ENCODE measurements around the gene RAP1GAP2. TPM values are rescaled to one million over a fixed set of nuclear protein-coding genes. Genes with fewer than 3 reads are reported as not detected.

The RAP1GAP2 gene
- total RNA-seq (2012; rRNA removed) = 1.7 and 2.0 TPM in 2 replicates

DNA sequence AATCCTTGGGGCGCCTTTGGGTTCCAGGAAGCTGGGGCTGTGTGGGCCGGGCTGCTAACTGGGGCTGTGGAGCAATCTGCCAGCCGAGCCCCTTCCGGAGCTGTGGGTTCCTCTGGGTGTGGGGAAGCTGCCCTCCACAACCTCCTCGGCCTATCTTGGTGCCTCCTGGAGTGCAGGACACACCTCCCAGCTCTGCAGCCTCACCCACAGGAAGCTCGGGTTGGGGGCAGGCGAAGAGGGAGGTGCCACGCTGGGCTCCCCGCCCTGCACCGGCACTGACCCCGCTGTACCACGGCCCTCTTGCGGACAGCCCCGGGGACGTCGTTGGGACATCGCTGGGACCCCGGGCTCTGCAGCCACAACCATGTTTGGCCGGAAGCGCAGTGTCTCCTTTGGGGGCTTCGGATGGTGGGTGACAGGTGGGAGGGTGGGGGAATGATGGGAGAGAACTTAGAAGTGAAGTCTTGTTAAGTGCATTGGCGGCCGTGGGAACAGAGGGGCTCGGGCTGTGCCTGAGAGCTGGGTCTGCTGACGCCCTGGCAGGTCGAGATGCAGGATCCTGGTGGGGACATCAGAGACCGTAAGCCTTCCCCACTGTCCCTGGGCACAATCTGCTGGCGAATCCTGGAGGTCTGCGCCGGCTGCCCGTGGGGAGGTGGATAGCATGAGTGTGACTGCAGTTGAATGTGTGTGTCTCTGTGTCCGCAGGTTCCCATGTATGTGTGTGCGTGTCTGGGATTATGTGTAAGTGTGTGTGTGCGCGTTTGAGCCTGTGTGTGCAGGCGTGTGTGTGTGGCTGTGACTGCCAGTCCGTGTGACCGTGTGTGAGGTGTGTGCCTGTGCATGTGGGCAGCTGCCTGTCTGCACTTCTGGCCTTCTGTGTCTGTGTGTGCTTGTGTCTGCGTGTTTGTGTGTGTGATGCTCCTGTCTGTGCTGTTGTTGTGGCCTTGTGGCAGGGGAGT lies at the start of gene RAP1GAP2:
Gene RAP1GAP2, plus strand, starts transcription at position 275 of the 962 bp plus-strand sequence. Its CDS starts 90 bp downstream, at position 365.
- Histone ChIP-seq H3K4me1 (ENCODE audit: control insufficient read depth, insufficient read depth, low read length) (no peaks in the 10 kb centered on the region), H3K9ac (ENCODE audit: low read depth, low read length) (no peak within 1 kb of the TSS), H3K27me3 (ENCODE audit: control insufficient read depth, insufficient read depth, low read length) (peaks cover 67% of the 10 kb centered on the region), H3K36me3 (ENCODE audit: insufficient read depth, low read length) (no peaks in the 10 kb centered on the region), H3K4me2 (ENCODE audit: low read length) (no peak within 1 kb of the TSS), H3K4me3 (ENCODE audit: low read length) (no peak within 1 kb of the TSS), H3K9me3 (replicated peaks; ENCODE audit: low read length) (no peaks in the 10 kb centered on the region)

DNA sequence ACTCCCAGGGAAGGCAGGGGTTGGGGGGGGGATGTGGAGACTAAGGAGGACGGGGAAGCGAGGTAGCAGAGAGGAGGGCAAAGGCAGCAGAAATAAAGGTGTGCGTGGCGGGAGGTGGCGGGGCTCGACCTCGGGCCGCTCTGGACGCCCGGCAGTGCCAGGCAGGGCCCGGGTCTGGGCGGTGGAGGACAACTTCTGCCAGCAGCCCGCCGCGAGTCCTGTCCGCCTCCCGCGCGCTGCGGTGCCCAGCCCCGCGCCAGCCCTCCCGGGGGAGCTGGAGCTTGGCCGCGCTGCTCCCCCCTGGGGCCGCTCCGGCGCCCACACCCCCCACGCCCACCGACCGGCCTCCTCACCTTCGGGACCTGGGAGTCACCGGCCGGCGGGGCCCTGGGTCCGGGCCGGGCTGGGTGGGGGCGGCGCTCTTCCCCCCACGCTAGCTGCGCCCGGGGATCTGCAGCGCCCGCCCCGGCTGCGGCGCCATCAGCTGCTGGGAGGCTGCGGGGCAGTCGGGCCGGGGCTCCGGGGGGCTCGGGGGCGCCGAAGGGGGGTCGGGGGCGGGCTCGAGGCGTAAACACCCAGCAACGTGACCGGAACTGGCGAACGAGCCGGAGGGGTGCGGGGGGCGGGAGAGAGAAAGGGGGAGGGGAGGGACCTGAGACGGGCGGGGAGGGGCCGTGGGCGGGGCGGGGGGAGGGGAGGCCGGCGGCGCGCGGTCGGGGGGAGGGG lies 47.0 kb upstream of the RAP1GAP2 start, which contains the start of gene CCDC92B:
Gene CCDC92B, minus strand, starts transcription at position 595 of the 726 bp plus-strand sequence. CDS start 14,507 bp downstream, outside the sequence.
- H3K27me3 ChIP-seq (ENCODE audit: control insufficient read depth, insufficient read depth, low read length) = peaks cover 50% of the 10 kb centered on the region
- peak within 1 kb of the TSS; percentile 64 for H3K4me2 ChIP-seq (ENCODE audit: low read length)
- no peak within 1 kb of the TSS for H3K4me3 ChIP-seq (ENCODE audit: low read length)
- no peaks in the 10 kb centered on the region for H3K9me3 ChIP-seq (replicated peaks; ENCODE audit: low read length)
- no peaks in the 10 kb centered on the region for H3K4me1 ChIP-seq (ENCODE audit: control insufficient read depth, insufficient read depth, low read length)
- H3K9ac ChIP-seq (ENCODE audit: low read depth, low read length) = no peak within 1 kb of the TSS
- no peaks in the 10 kb centered on the region for H3K36me3 ChIP-seq (ENCODE audit: insufficient read depth, low read length)

DNA sequence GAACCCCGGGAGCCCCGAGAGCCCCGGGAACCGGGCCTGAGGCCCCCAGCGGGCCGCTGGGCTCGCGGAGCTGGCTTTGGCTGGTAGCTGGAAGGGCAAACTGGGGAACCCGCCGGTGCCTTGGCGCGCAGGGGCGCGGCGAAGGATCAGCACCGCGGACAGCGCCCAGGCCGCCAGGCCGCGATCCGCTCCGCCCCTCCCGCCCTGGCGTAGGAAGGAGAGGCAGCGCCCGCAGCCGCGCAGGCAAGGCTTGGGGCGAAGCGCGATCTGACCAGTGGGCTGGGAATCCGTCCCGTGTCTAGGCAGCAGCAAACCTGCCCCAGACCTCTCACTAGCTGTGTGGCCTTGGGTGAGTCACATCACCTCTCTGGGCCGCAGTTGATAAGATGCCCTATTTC lies 46.5 kb upstream of the RAP1GAP2 start:
- no peaks in the 10 kb centered on the region for H3K36me3 ChIP-seq (ENCODE audit: insufficient read depth, low read length)
- no peak overlapping the region for H3K9ac ChIP-seq (ENCODE audit: low read depth, low read length)
- H3K27me3 ChIP-seq (ENCODE audit: control insufficient read depth, insufficient read depth, low read length) = peaks cover 44% of the 10 kb centered on the region
- H3K4me1 ChIP-seq (ENCODE audit: control insufficient read depth, insufficient read depth, low read length) = no peaks in the 10 kb centered on the region
- H3K4me3 ChIP-seq (ENCODE audit: low read length) = no peak overlapping the region
- peak overlapping the region; percentile 64 for H3K4me2 ChIP-seq (ENCODE audit: low read length)
- H3K9me3 ChIP-seq (replicated peaks; ENCODE audit: low read length) = no peaks in the 10 kb centered on the region

DNA sequence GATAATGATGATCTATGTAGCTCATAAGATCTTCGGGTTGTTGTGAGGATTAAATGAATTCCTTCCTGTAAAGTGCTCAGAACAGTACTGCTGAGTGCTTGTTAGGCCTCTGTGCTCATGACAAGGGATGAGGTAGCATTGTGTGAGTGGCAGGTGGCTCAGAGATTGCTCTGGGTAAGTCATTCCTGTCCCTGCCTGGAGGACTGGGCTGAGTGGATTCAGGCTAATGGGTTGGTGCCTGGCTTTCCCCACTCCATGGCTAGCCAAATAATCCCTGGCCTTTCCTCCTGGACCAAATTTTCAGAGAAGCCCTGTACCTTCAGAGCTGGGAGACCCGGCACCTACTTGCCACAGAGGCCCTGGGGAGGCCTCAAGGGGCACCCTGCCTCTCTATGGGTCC lies 45.5 kb upstream of the RAP1GAP2 start:
- Histone ChIP-seq H3K4me2 (ENCODE audit: low read length) (no peak overlapping the region), H3K9me3 (replicated peaks; ENCODE audit: low read length) (no peaks in the 10 kb centered on the region), H3K27me3 (ENCODE audit: control insufficient read depth, insufficient read depth, low read length) (peaks cover 36% of the 10 kb centered on the region), H3K9ac (ENCODE audit: low read depth, low read length) (no peak overlapping the region), H3K36me3 (ENCODE audit: insufficient read depth, low read length) (no peaks in the 10 kb centered on the region), H3K4me3 (ENCODE audit: low read length) (no peak overlapping the region), H3K4me1 (ENCODE audit: control insufficient read depth, insufficient read depth, low read length) (no peaks in the 10 kb centered on the region)

DNA sequence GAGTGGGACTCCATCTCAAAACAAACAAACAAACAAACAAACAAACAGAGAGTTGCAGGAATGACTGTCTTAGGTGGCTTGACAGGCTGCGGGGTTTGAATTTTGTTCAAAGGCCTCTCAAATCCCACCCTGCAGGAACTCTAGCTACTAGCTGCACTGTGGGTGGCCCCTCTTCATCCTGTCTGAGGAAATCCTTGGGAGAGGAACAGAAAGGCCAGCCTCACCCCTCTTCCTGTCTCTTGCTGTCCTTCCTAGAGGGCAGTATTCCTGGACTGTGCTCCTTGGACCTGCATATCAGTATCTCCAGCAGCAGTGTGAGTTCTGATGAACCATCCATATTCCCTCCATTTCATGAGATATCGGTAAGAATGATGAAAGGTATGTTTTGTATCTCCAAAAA lies 44.7 kb upstream of the RAP1GAP2 start:
- Histone ChIP-seq H3K9ac (ENCODE audit: low read depth, low read length) (no peak overlapping the region), H3K9me3 (replicated peaks; ENCODE audit: low read length) (no peaks in the 10 kb centered on the region), H3K4me2 (ENCODE audit: low read length) (no peak overlapping the region), H3K4me1 (ENCODE audit: control insufficient read depth, insufficient read depth, low read length) (peaks cover 4% of the 10 kb centered on the region), H3K4me3 (ENCODE audit: low read length) (no peak overlapping the region), H3K27me3 (ENCODE audit: control insufficient read depth, insufficient read depth, low read length) (peaks cover 43% of the 10 kb centered on the region), H3K36me3 (ENCODE audit: insufficient read depth, low read length) (no peaks in the 10 kb centered on the region)

DNA sequence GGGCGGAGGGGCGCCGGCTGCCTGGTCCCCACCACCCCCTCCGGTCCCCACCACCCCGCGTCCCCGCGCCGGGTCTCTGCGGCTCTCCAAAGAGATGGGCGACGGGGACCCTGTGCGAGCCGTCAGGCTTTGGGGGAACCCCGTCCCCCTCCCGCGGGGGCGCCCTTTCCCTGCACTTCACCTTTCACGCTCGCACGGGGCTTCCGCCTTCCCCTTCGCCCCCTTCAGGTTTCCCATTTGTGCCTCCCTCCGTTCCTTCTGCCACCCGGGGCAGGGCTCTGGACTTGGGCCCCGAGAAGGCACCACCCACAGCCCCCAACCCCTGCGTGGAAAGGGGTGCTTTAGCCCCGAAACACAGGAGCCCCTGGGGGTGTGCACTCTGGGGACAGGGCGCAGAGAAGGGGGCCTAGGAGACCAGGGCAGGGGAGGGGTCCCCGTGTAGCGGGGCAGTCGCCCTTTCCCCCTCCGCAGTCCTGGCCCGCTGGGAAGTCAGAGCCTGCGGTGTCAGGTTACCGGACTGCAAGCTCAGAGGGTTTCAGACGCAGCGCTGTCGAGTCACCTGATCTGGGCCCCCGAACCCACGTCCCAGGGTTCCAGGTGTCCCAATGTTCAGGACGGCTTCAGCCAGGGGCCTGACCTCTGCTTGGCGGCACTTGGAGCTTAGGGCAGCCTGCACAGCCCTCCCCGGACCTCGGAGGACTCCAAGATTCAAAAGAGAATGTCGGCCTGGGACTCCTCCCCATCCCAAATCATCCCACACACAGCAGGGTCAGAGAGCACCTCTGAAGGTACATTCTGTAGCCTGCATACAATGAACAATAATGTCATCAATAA lies 40.1 kb upstream of the RAP1GAP2 start:
- Histone ChIP-seq H3K36me3 (ENCODE audit: insufficient read depth, low read length) (no peaks in the 10 kb centered on the region), H3K4me1 (ENCODE audit: control insufficient read depth, insufficient read depth, low read length) (peaks cover 4% of the 10 kb centered on the region), H3K9me3 (replicated peaks; ENCODE audit: low read length) (no peaks in the 10 kb centered on the region), H3K4me2 (ENCODE audit: low read length) (peak overlapping the region; percentile 78), H3K27me3 (ENCODE audit: control insufficient read depth, insufficient read depth, low read length) (peaks cover 32% of the 10 kb centered on the region), H3K4me3 (ENCODE audit: low read length) (no peak overlapping the region), H3K9ac (ENCODE audit: low read depth, low read length) (no peak overlapping the region)

DNA sequence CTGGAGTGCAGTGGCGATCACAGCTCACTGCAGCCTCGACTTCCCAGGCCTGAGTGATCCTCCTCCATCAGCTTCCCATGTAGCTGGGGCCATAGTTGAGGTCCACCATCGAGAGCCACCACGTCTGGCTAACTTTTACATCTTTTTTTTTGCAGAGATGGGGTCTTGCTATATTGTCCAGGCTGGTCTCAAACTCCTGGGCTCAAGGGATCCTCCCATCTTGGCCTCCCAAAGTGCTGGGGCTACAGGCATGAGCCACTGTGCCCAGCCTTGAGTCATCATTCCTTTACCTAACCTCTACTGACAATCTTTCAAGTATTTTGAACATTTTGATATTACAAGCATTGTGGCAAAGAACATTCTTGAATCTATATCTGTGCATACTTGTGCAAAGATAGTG lies 37.4 kb upstream of the RAP1GAP2 start:
- Histone ChIP-seq H3K4me1 (ENCODE audit: control insufficient read depth, insufficient read depth, low read length) (peaks cover 4% of the 10 kb centered on the region), H3K4me3 (ENCODE audit: low read length) (no peak overlapping the region), H3K4me2 (ENCODE audit: low read length) (no peak overlapping the region), H3K27me3 (ENCODE audit: control insufficient read depth, insufficient read depth, low read length) (peaks cover 30% of the 10 kb centered on the region), H3K9ac (ENCODE audit: low read depth, low read length) (no peak overlapping the region), H3K36me3 (ENCODE audit: insufficient read depth, low read length) (no peaks in the 10 kb centered on the region), H3K9me3 (replicated peaks; ENCODE audit: low read length) (no peaks in the 10 kb centered on the region)

DNA sequence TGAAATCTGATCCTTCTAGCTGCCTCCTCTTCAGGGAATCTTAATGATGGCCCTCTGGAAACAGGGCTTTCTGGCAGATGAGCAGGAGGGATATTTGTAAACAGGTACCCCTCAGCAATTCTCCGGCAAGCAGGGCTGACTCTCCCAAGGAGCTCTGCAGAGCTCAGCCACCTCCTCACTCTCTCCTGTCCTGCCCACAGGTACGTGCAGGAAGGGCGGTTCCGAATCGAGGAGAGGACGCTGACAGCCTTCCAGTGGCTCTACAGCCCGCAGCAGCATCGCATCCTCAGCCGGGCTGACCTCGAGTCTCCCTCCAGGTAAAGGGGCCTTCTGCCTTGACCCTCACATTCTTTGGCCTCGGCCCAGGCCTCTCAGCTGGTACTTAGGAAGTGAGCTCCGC lies 26.1 kb upstream of the RAP1GAP2 start:
- Histone ChIP-seq H3K9ac (ENCODE audit: low read depth, low read length) (no peak overlapping the region), H3K36me3 (ENCODE audit: insufficient read depth, low read length) (no peaks in the 10 kb centered on the region), H3K9me3 (replicated peaks; ENCODE audit: low read length) (no peaks in the 10 kb centered on the region), H3K27me3 (ENCODE audit: control insufficient read depth, insufficient read depth, low read length) (peaks cover 24% of the 10 kb centered on the region), H3K4me2 (ENCODE audit: low read length) (no peak overlapping the region), H3K4me1 (ENCODE audit: control insufficient read depth, insufficient read depth, low read length) (no peaks in the 10 kb centered on the region), H3K4me3 (ENCODE audit: low read length) (no peak overlapping the region)

DNA sequence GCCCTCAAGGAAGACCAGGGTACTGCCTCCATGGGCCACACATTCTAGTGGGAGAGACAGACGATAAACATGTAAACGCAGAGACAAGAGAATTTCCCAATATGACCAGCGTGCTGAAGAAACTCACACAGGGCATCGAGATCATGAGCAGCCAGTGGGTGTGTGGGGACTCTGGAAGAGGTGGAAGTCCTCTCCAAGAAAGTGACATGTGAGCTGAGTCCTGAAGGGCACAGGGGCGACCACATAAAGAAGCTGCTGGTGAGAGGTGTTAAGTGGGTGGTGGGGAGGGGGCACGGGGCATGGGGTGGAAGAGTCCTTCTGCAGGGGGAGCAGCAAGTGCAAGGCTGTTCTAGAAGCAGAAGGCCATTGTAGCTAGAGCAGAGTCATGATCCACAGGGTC lies 21.0 kb upstream of the RAP1GAP2 start:
- Histone ChIP-seq H3K36me3 (ENCODE audit: insufficient read depth, low read length) (no peaks in the 10 kb centered on the region), H3K4me2 (ENCODE audit: low read length) (no peak overlapping the region), H3K4me1 (ENCODE audit: control insufficient read depth, insufficient read depth, low read length) (no peaks in the 10 kb centered on the region), H3K27me3 (ENCODE audit: control insufficient read depth, insufficient read depth, low read length) (peaks cover 53% of the 10 kb centered on the region), H3K4me3 (ENCODE audit: low read length) (no peak overlapping the region), H3K9ac (ENCODE audit: low read depth, low read length) (no peak overlapping the region), H3K9me3 (replicated peaks; ENCODE audit: low read length) (no peaks in the 10 kb centered on the region)

DNA sequence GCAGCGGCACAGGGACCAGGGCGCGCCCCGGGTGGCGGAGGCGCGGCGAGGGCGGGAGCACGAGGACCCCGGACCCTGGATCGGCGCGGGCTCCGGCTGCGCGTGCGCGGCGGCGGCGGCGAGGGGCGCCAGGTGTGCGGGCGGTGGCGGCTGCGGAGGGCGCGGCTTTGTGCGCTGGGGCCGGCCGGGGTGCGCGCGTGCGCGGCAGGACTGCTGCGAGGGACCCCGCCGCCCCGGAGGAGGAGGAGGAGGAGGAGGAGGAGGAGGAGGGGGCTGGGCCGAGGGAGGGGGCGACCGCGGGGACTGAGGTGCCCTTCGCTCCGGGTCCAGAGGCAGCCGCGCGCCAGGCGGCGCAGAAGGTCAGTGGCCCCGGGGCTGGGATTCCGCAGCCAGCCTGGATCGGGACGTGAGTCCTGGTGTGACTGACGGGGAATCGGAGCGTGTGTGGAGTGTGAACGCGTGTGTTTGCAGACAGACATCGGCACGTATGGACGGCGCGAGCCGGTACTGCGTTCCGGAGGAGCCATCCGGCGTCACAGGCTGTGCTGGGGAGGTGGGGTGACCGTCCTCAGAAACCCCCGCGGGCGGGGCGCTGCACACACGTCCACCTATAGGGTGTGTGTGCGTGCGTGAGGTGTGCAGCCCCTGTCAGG lies 19.5 kb upstream of the RAP1GAP2 start:
- no peak overlapping the region for H3K9ac ChIP-seq (ENCODE audit: low read depth, low read length)
- no peaks in the 10 kb centered on the region for H3K4me1 ChIP-seq (ENCODE audit: control insufficient read depth, insufficient read depth, low read length)
- H3K27me3 ChIP-seq (ENCODE audit: control insufficient read depth, insufficient read depth, low read length) = peaks cover 56% of the 10 kb centered on the region

More for the DNA sequence above, 19.5 kb upstream of the RAP1GAP2 start:
- H3K36me3 ChIP-seq (ENCODE audit: insufficient read depth, low read length) = no peaks in the 10 kb centered on the region
- H3K4me2 ChIP-seq (ENCODE audit: low read length) = no peak overlapping the region
- H3K9me3 ChIP-seq (replicated peaks; ENCODE audit: low read length) = no peaks in the 10 kb centered on the region
- H3K4me3 ChIP-seq (ENCODE audit: low read length) = no peak overlapping the region

Data from skeletal muscle satellite cell (primary cell).